ENCODE data around the gene MGAT5. TPM values are rescaled to one million over a fixed set of nuclear protein-coding genes. Genes with fewer than 3 reads are reported as not detected.

The MGAT5 gene
- total and polyA plus RNA-seq, 4 donors, result 3.6 to 53.7 (median 31.3) TPM

GRCh38 chr2:134269972-134270735, 16.3 kb downstream of the MGAT5 start:
- DNase-seq, result no peak
- ATAC-seq (ENCODE audit: insufficient read depth, low FRiP score), result no peak
- Histone ChIP-seq H3K9ac (ENCODE audit: insufficient read depth in 1 of 2, low read length in 2 of 2) (no peak overlapping the region), H3K9me3 (ENCODE audit: control insufficient read depth in 4 of 4, insufficient read depth in 3 of 4, low read length in 3 of 4) (no peaks in the 10 kb centered on the region), H3K36me3 (ENCODE audit: control insufficient read depth in 4 of 4, insufficient read depth in 4 of 4, low read length in 4 of 4) (peaks cover 0 to 4% (median 2%) of the 10 kb centered on the region in 4 donors), H3K27me3 (ENCODE audit: control insufficient read depth in 3 of 3, insufficient read depth in 3 of 3, low read length in 2 of 3) (no peaks in the 10 kb centered on the region), H3K27ac (ENCODE audit: low read depth in 1 of 2, low read length in 1 of 2) (peak overlapping the region in 1 of 2 donors; percentile 22), H3K4me3 (no peak overlapping the region), H3K4me1 (ENCODE audit: control insufficient read depth in 5 of 5, insufficient read depth in 5 of 5, low read length in 5 of 5) (peaks cover 0 to 30% (median 0%) of the 10 kb centered on the region in 5 donors)
- TF ChIP-seq, protein P1, sequence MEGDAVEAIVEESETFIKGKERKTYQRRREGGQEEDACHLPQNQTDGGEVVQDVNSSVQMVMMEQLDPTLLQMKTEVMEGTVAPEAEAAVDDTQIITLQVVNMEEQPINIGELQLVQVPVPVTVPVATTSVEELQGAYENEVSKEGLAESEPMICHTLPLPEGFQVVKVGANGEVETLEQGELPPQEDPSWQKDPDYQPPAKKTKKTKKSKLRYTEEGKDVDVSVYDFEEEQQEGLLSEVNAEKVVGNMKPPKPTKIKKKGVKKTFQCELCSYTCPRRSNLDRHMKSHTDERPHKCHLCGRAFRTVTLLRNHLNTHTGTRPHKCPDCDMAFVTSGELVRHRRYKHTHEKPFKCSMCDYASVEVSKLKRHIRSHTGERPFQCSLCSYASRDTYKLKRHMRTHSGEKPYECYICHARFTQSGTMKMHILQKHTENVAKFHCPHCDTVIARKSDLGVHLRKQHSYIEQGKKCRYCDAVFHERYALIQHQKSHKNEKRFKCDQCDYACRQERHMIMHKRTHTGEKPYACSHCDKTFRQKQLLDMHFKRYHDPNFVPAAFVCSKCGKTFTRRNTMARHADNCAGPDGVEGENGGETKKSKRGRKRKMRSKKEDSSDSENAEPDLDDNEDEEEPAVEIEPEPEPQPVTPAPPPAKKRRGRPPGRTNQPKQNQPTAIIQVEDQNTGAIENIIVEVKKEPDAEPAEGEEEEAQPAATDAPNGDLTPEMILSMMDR (IDR thresholded peaks at IDR 0.05; ENCODE audit: control extremely low read depth, extremely low read depth), result no peak
- WGBS, 2 donors, result 79 to 85% methylated on average over 7 of the region's 7 CpGs

GRCh38 chr2:134271758-134272157, 17.9 kb downstream of the MGAT5 start:
- Histone ChIP-seq H3K36me3 (ENCODE audit: control insufficient read depth in 4 of 4, insufficient read depth in 4 of 4, low read length in 4 of 4) (peaks cover 0 to 4% (median 2%) of the 10 kb centered on the region in 4 donors), H3K4me1 (ENCODE audit: control insufficient read depth in 5 of 5, insufficient read depth in 5 of 5, low read length in 5 of 5) (peaks cover 0 to 34% (median 0%) of the 10 kb centered on the region in 5 donors), H3K27ac (ENCODE audit: low read depth in 1 of 2, low read length in 1 of 2) (no peak overlapping the region), H3K27me3 (ENCODE audit: control insufficient read depth in 3 of 3, insufficient read depth in 3 of 3, low read length in 2 of 3) (no peaks in the 10 kb centered on the region), H3K9me3 (ENCODE audit: control insufficient read depth in 4 of 4, insufficient read depth in 3 of 4, low read length in 3 of 4) (no peaks in the 10 kb centered on the region), H3K4me3 (no peak overlapping the region), H3K9ac (ENCODE audit: insufficient read depth in 1 of 2, low read length in 2 of 2) (no peak overlapping the region)
- ATAC-seq (ENCODE audit: insufficient read depth, low FRiP score) (no peak), DNase-seq (no peak)
- TF ChIP-seq, protein P1 (IDR thresholded peaks at IDR 0.05; ENCODE audit: control extremely low read depth, extremely low read depth), result no peak
- WGBS, 2 donors, result 89 to 91% methylated on average over 2 of the region's 2 CpGs

- 93 to 95% methylated on average over 9 of the region's 9 CpGs for WGBS, 2 donors
- Histone ChIP-seq H3K9me3 (ENCODE audit: control insufficient read depth in 4 of 4, insufficient read depth in 3 of 4, low read length in 3 of 4) (no peaks in the 10 kb centered on the region), H3K27ac (ENCODE audit: low read depth in 1 of 2, low read length in 1 of 2) (no peak overlapping the region), H3K9ac (ENCODE audit: insufficient read depth in 1 of 2, low read length in 2 of 2) (no peak overlapping the region), H3K36me3 (ENCODE audit: control insufficient read depth in 4 of 4, insufficient read depth in 4 of 4, low read length in 4 of 4) (peaks cover 0 to 4% (median 2%) of the 10 kb centered on the region in 4 donors), H3K27me3 (ENCODE audit: control insufficient read depth in 3 of 3, insufficient read depth in 3 of 3, low read length in 2 of 3) (no peaks in the 10 kb centered on the region), H3K4me1 (ENCODE audit: control insufficient read depth in 5 of 5, insufficient read depth in 5 of 5, low read length in 5 of 5) (peaks cover 0 to 29% (median 0%) of the 10 kb centered on the region in 5 donors), H3K4me3 (no peak overlapping the region)
- DNase-seq (no peak), ATAC-seq (ENCODE audit: insufficient read depth, low FRiP score) (no peak)
- TF ChIP-seq, protein P1 (IDR thresholded peaks at IDR 0.05; ENCODE audit: control extremely low read depth, extremely low read depth), result no peak
These were observed 18.9 kb downstream of the MGAT5 start for GRCh38 chr2:134272806-134273205.
